H1 (cell line): ENCODE measurements around the gene CIITA. TPM values are rescaled to one million over a fixed set of nuclear protein-coding genes. Genes with fewer than 3 reads are reported as not detected.

Experiments
- CTCF ChIA-PET: fragments of 300-600 bp; sonication (Branson Sonifier 250); formaldehyde crosslinking; loops from one replicate; lab custom pipeline; 2021; ENCODE audit not compliant: partially characterized antibody; lab: Charles Lee
- POLR2A ChIA-PET: fragments of 300-600 bp; sonication (Branson Sonifier 250); formaldehyde crosslinking; loops from one replicate; lab custom pipeline; 2021; ENCODE audit warnings: inconsistent platforms; ENCODE audit not compliant: partially characterized antibody; lab: Charles Lee
- DNase-seq, 2 experiments: peaks; one replicate each; pipeline versions ENCODE4 v3.0.0 to v3.0.0-alpha.2; 2010 to 2022; ENCODE audit warnings: low spot score in 2 of 2, low read depth in 1 of 2, mixed read lengths in 1 of 2
- FAIRE-seq: peaks from 2 replicates; lab custom pipeline; 2011; peaks lifted over from hg19 to GRCh38; lab: Jason Lieb, UNC
- H2AFZ ChIP-seq: 2 replicates; pipeline ENCODE4 v1.8.1; 2012; ENCODE audit warnings: low read length, inconsistent platforms
- H2AK5ac ChIP-seq: 2 replicates; pipeline ENCODE4 v1.6.1; 2013; ENCODE audit warnings: low read depth, low read length
- H2BK120ac ChIP-seq: replicated peaks from 2 replicates; pipeline ENCODE3; 2013; ENCODE audit warnings: low read depth, low read length, inconsistent platforms
- H2BK12ac ChIP-seq: 2 replicates; pipeline ENCODE4 v1.6.1; 2013; ENCODE audit warnings: low read depth, low read length
- H2BK15ac ChIP-seq: 2 replicates; pipeline ENCODE4 v1.6.1; 2013; ENCODE audit warnings: low read length
- H2BK20ac ChIP-seq: 2 replicates; pipeline ENCODE4 v1.6.1; 2013; ENCODE audit warnings: low read length
- H2BK5ac ChIP-seq: 2 replicates; pipeline ENCODE4 v1.6.1; 2013; ENCODE audit warnings: low read depth, low read length
- H3K14ac ChIP-seq: 2 replicates; pipeline ENCODE4 v1.6.1; 2013; ENCODE audit warnings: inconsistent platforms; ENCODE audit not compliant: insufficient read length
- H3K18ac ChIP-seq: 2 replicates; pipeline ENCODE4 v1.6.1; 2013; ENCODE audit warnings: low read length; ENCODE audit errors: extremely low read depth
- H3K23ac ChIP-seq: 2 replicates; pipeline ENCODE4 v1.6.1; 2013; ENCODE audit warnings: inconsistent platforms; ENCODE audit not compliant: insufficient read length
- H3K23me2 ChIP-seq: 2 replicates; pipeline ENCODE4 v1.6.1; 2013; ENCODE audit warnings: low read depth, low read length
- H3K27ac ChIP-seq: 2 replicates; pipeline ENCODE4 v1.6.1; 2011; ENCODE audit warnings: low read depth, low read length, inconsistent platforms
- H3K27me3 ChIP-seq, 4 experiments: replicated peaks in 1 of 4; 1 replicate in 1 of 4; 2 replicates in 3 of 4; pipeline versions ENCODE4 v1.6.1 to v1.8.1; 2011 to 2013; ENCODE audit warnings: low read length in 3 of 4, mild to moderate bottlenecking in 3 of 4, inconsistent platforms in 2 of 4, mixed read lengths in 2 of 4, moderate library complexity in 1 of 4; ENCODE audit not compliant: control insufficient read depth in 3 of 4, insufficient read depth in 3 of 4; ENCODE audit errors: extremely low read depth in 1 of 4
- H3K36me3 ChIP-seq, 4 experiments: 2 replicates each; pipeline versions ENCODE4 v1.6.1 to v1.8.1; 2011 to 2013; ENCODE audit warnings: mild to moderate bottlenecking in 4 of 4, low read length in 3 of 4, moderate library complexity in 2 of 4, control low read depth in 1 of 4, inconsistent platforms in 1 of 4; ENCODE audit not compliant: insufficient read depth in 4 of 4, control insufficient read depth in 2 of 4
- H3K4ac ChIP-seq: replicated peaks from 2 replicates; pipeline ENCODE3; 2013; ENCODE audit warnings: low read length, low read depth, mixed read lengths, inconsistent platforms; ENCODE audit not compliant: insufficient read length
- H3K4me1 ChIP-seq, 4 experiments: replicated peaks in 1 of 4; 1 replicate in 1 of 4; 2 replicates in 3 of 4; pipeline versions ENCODE4 v1.6.1 to v1.8.1; 2011 to 2013; ENCODE audit warnings: low read length in 3 of 4, inconsistent platforms in 2 of 4, mixed read lengths in 1 of 4; ENCODE audit not compliant: insufficient read depth in 4 of 4, control insufficient read depth in 3 of 4
- H3K4me2 ChIP-seq, 2 experiments: 2 replicates each; pipeline versions ENCODE4 v1.6.1 to v1.8.1; 2011 to 2013; ENCODE audit warnings: low read depth in 2 of 2, low read length in 2 of 2, control low read depth in 1 of 2, inconsistent platforms in 1 of 2, mild to moderate bottlenecking in 1 of 2; ENCODE audit not compliant: insufficient read depth in 1 of 2
- H3K4me3 ChIP-seq, 4 experiments: fragments of 200-600, 300-600 bp in 1 of 4; sonication (generic), shearing (Covaris generic), sonication (Bioruptor Twin) in 1 of 4; 2 replicates each; pipeline versions ENCODE4 v1.5.1 to v1.8.1; 2011 to 2016; ENCODE audit warnings: low read length in 4 of 4, low read depth in 3 of 4, control low read depth in 2 of 4, inconsistent platforms in 2 of 4, mild to moderate bottlenecking in 2 of 4, mixed read lengths in 1 of 4, moderate library complexity in 1 of 4; ENCODE audit not compliant: insufficient read depth in 2 of 4; ENCODE audit errors: extremely low read depth in 1 of 4
- H3K56ac ChIP-seq: replicated peaks from 2 replicates; pipeline ENCODE3; 2013; ENCODE audit warnings: low read depth, mild to moderate bottlenecking, mixed read lengths, low read length, inconsistent platforms; ENCODE audit not compliant: insufficient read length
- H3K79me1 ChIP-seq: 2 replicates; pipeline ENCODE4 v1.6.1; 2013; ENCODE audit warnings: low read depth, low read length, control low read depth
- H3K79me2 ChIP-seq, 2 experiments: 2 replicates each; pipeline versions ENCODE4 v1.6.1 to v1.8.1; 2012 to 2013; ENCODE audit warnings: low read length in 2 of 2, mild to moderate bottlenecking in 2 of 2, inconsistent platforms in 1 of 2; ENCODE audit not compliant: insufficient read depth in 2 of 2, control insufficient read depth in 1 of 2
- H3K9ac ChIP-seq, 4 experiments: replicated peaks in 1 of 4; 1 replicate in 1 of 4; 2 replicates in 3 of 4; pipeline versions ENCODE4 v1.6.1 to v1.8.1; 2011 to 2013; ENCODE audit warnings: low read depth in 3 of 4, low read length in 3 of 4, control low read depth in 2 of 4, mild to moderate bottlenecking in 2 of 4, moderate library complexity in 2 of 4, inconsistent platforms in 1 of 4; ENCODE audit errors: extremely low read depth in 1 of 4
- H3K9me3 ChIP-seq, 2 experiments: 2 replicates each; pipeline versions ENCODE4 v1.6.1 to v1.8.1; 2012 to 2013; ENCODE audit warnings: mild to moderate bottlenecking in 2 of 2, moderate library complexity in 2 of 2, control low read depth in 1 of 2, inconsistent platforms in 1 of 2, low read depth in 1 of 2, low read length in 1 of 2, mixed read lengths in 1 of 2; ENCODE audit not compliant: insufficient read depth in 2 of 2
- H4K20me1 ChIP-seq, 2 experiments: replicated peaks in 1 of 2; 2 replicates each; pipeline versions ENCODE3 to v1.8.1; 2011 to 2013; ENCODE audit warnings: inconsistent platforms in 2 of 2, low read length in 2 of 2, mild to moderate bottlenecking in 1 of 2; ENCODE audit not compliant: insufficient read depth in 2 of 2, control insufficient read depth in 1 of 2
- H4K5ac ChIP-seq: 2 replicates; pipeline ENCODE4 v1.6.1; 2013; ENCODE audit warnings: low read length, low read depth, mixed read lengths, inconsistent platforms; ENCODE audit not compliant: insufficient read length
- H4K8ac ChIP-seq: 2 replicates; pipeline ENCODE4 v1.8.0; 2013; ENCODE audit warnings: mild to moderate bottlenecking, moderate library complexity, low read length, inconsistent platforms; ENCODE audit not compliant: insufficient read depth; ENCODE audit errors: extremely low read depth
- H4K91ac ChIP-seq: replicated peaks from 2 replicates; pipeline ENCODE3; 2013; ENCODE audit warnings: low read length, mixed read lengths, inconsistent platforms; ENCODE audit not compliant: insufficient read length
- ASH2L ChIP-seq: fragments of 200-600, 300-600 bp; sonication (generic); IDR thresholded peaks from one replicate; pipeline ENCODE4 v1.7.1; 2017; ENCODE audit warnings: low read length
- MAFK ChIP-seq: IDR thresholded peaks from 2 replicates; pipeline ENCODE4 v1.6.1; 2012; ENCODE audit warnings: low read depth, mild to moderate bottlenecking, improper control_type of control experiment, low read length
- PHF8 ChIP-seq: fragments of 200-600 bp; sonication (generic); conservative IDR thresholded peaks from 2 replicates; pipeline ENCODE4 v1.7.1; 2012; ENCODE audit warnings: low read depth, mild to moderate bottlenecking, inconsistent platforms, low read length, moderate library complexity
- POLR2AphosphoS5 ChIP-seq: IDR thresholded peaks from 2 replicates; pipeline ENCODE4 v1.6.1; 2011; ENCODE audit warnings: low read depth, low read length
- RAD21 ChIP-seq, 2 experiments: IDR thresholded peaks in 1 of 2; conservative IDR thresholded peaks in 1 of 2; 2 replicates each; pipeline ENCODE4 v1.6.1; 2011; ENCODE audit warnings: low read depth in 2 of 2, low read length in 2 of 2, improper control_type of control experiment in 1 of 2, inconsistent platforms in 1 of 2, mild to moderate bottlenecking in 1 of 2, moderate library complexity in 1 of 2
- SIX5 ChIP-seq: IDR thresholded peaks from 2 replicates; pipeline ENCODE4 v1.6.1; 2011; ENCODE audit warnings: mild to moderate bottlenecking, low read depth, low read length
- SRF ChIP-seq: IDR thresholded peaks from 2 replicates; pipeline ENCODE4 v1.6.1; 2011; ENCODE audit warnings: mild to moderate bottlenecking, low read depth, low read length, moderate library complexity
- TAF1 ChIP-seq: IDR thresholded peaks from 2 replicates; pipeline ENCODE4 v1.6.1; 2011; ENCODE audit warnings: mild to moderate bottlenecking, low read depth, low read length
- WGBS, 2 experiments: shearing (Covaris generic) in 1 of 2; methylation state at CpG; one replicate each; pipeline versions ENCODE4 v1.1.6 to v1.1.7; 2013 to 2015; ENCODE audit warnings: low lambda C conversion rate in 2 of 2, mixed read lengths in 2 of 2, inconsistent platforms in 1 of 2, low coverage in 1 of 2, missing lambda C conversion rate in 1 of 2; ENCODE audit not compliant: insufficient replicate concordance in 2 of 2, insufficient coverage in 1 of 2, insufficient read length in 1 of 2; ENCODE audit errors: extremely low coverage in 1 of 2, missing lambda C conversion rate in 1 of 2; 5-methylcytosine and 5-hydroxymethylcytosine counted together
- polyA plus RNA-seq, 7 experiments: library from polyadenylated mRNA; depleted of rRNA in 3 of 7; stranded (reverse) in 5 of 7; unstranded in 2 of 7; fragments of >200 nt in 5 of 7; fragments of 200-250 nt in 2 of 7; gene quantifications; 1 replicate in 5 of 7; 2 replicates in 1 of 7; 4 replicates in 1 of 7; pipeline versions ENCODE4 v1.2.1 to v1.2.3, GENCODE V29; 2011 to 2013; ENCODE audit warnings: missing spikeins in 2 of 7, mixed read lengths in 2 of 7
- total RNA-seq: library from RNA; stranded (reverse); fragmentation: NEBNext Ultra II Directional; extraction: Animal tissue kit (Norgen Biotek cat#: 25700); gene quantifications from 2 replicates; pipeline ENCODE4 v1.2.1, GENCODE V29; 2021
- TF ChIP-seq, protein P1 (sequence below), 3 experiments: IDR thresholded peaks; 1 replicate in 2 of 3; 2 replicates in 1 of 3; pipeline versions ENCODE4 v1.5.1 to v1.6.1; 2011; ENCODE audit warnings: low read length in 3 of 3, mild to moderate bottlenecking in 3 of 3, inconsistent platforms in 2 of 3, low read depth in 1 of 3, moderate library complexity in 1 of 3; ENCODE audit not compliant: insufficient read depth in 1 of 3; ENCODE audit errors: control extremely low read depth in 1 of 3

The CIITA gene
- total and polyA plus RNA-seq, 2 of the 8 experiments (the other 6 are each of a cell fraction or from before 2014, with no cell fraction given) = 0.07 to 0.17 TPM

DNA sequence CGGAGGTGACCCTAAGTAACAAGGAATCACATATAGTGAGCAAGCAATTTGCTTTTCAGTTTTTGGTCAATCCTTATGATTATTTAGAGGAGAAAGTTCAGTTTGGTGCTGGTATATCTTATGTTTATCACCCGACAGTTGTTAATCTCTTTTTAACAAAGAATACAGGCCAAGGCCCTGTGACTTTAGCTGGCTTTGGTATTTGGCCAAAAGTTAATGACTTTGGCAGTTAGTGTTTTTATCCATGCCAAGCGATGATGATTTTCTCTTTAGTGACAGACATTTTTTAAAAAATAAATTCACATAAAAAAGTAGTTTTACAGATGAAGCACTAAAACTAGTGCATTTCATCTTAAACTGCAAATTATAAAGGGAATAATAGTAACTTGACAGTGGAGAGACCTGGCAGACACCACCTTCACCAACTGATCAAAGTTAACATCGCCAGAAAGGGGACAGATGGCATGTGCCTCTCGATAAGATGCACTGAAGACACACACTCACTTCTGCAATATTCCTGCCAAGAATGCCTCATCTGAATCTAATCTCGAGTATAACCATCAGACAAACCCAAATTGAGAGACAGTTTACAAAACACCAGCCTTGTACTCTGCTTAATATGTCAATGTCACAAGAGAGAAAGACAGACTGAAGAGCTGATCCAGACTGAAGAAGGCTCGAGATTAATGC is 58.4 kb downstream of the CIITA start:
- Histone ChIP-seq H3K79me2 (peaks cover 0 to 22% of the 10 kb centered on the region in 2 experiments; a peak in 1 of 4 replicates), H3K4ac (no peak overlapping the region), H3K23ac (no peak overlapping the region), H3K56ac (no peak overlapping the region), H3K27ac (no peak overlapping the region), H4K5ac (no peak overlapping the region), H3K4me1 (peaks cover 0 to 2% (median under 1%) of the 10 kb centered on the region in 4 experiments; a peak in 3 of 7 replicates), H3K79me1 (peaks cover 14% of the 10 kb centered on the region), H2BK5ac (no peak overlapping the region), H3K9ac (no peak overlapping the region), H3K36me3 (peaks cover 0 to 4% (median under 1%) of the 10 kb centered on the region in 4 experiments; a peak in 4 of 8 replicates), H2AK5ac (no peak overlapping the region), H4K91ac (no peak overlapping the region), H2AFZ (no peak overlapping the region), H3K4me2 (no peak overlapping the region), H3K18ac (no peak overlapping the region), H3K27me3 (no peaks in the 10 kb centered on the region), H3K14ac (no peak overlapping the region), H2BK12ac (no peak overlapping the region), H2BK120ac (no peak overlapping the region), H2BK20ac (no peak overlapping the region), H4K20me1 (peaks cover 21 to 34% of the 10 kb centered on the region in 2 experiments), H3K9me3 (no peaks in the 10 kb centered on the region), H4K8ac (no peak overlapping the region), H3K23me2 (no peaks in the 10 kb centered on the region), H2BK15ac (no peak overlapping the region), H3K4me3 (no peak overlapping the region)
- ChIA-PET CTCF (interaction anchor here (1.3 kb wide), 1 partner anchor 16 kb away, joined by 5 read pairs; no protein-coding TSS in a partner anchor), POLR2A (no interaction called here)
- 86% methylated on average over 7 of the region's 7 CpGs; no CpG with 5 or more reads in 1 of the 2 experiments for WGBS, 2 experiments
- DNase-seq (no peak), FAIRE-seq (no peak)
- no peak for TF ChIP-seq SIX5
- TF ChIP-seq POLR2AphosphoS5 = no peak
- TF ChIP-seq PHF8 = no peak
- TF ChIP-seq, protein P1, sequence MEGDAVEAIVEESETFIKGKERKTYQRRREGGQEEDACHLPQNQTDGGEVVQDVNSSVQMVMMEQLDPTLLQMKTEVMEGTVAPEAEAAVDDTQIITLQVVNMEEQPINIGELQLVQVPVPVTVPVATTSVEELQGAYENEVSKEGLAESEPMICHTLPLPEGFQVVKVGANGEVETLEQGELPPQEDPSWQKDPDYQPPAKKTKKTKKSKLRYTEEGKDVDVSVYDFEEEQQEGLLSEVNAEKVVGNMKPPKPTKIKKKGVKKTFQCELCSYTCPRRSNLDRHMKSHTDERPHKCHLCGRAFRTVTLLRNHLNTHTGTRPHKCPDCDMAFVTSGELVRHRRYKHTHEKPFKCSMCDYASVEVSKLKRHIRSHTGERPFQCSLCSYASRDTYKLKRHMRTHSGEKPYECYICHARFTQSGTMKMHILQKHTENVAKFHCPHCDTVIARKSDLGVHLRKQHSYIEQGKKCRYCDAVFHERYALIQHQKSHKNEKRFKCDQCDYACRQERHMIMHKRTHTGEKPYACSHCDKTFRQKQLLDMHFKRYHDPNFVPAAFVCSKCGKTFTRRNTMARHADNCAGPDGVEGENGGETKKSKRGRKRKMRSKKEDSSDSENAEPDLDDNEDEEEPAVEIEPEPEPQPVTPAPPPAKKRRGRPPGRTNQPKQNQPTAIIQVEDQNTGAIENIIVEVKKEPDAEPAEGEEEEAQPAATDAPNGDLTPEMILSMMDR (IDR thresholded peaks at IDR 0.05; ENCODE audit: control extremely low read depth in 1 of 3, insufficient read depth in 1 of 3, low read depth in 1 of 3, low read length in 3 of 3) = no peak
- no peak for TF ChIP-seq SRF
- no peak for TF ChIP-seq TAF1
- no peak for TF ChIP-seq ASH2L
- no peak for TF ChIP-seq RAD21 (IDR thresholded peaks at IDR 0.05 in 1 of 2, conservative IDR thresholded peaks at IDR 0.05 in 1 of 2; ENCODE audit: low read depth in 2 of 2, low read length in 2 of 2)
- no peak for TF ChIP-seq MAFK
